Measurements from ENCODE around the gene ANP32D. TPM values are rescaled to one million over a fixed set of nuclear protein-coding genes. Genes with fewer than 3 reads are reported as not detected.

The ANP32D gene
- total RNA-seq, 1 experiment from 2014 or later, result not detected

DNA sequence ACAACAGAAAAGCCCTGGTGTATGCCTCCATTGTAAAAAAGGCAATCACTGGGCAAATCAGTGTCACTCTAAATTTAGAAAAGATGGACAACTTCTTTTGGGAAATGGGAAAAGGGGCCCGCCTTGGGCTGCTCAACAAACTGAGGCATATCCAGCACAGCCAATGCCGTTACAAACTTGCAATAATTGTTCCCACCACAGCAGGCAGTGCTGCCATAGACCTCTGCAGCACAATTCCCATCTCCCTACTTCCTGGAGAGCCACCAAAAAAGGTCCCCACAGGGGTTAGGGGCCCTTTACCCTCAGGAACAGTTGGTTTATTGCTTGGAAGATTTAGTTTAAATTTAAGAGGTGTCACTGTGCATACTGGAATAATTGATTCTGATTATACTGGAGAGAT is 36.6 kb downstream of the ANP32D start:
- H3K27me3 ChIP-seq (ENCODE audit: control insufficient read depth, insufficient read depth, low read length), result peaks cover 7% of the 10 kb centered on the region; the same call in 1 of the 2 replicates
- ATAC-seq (no peak), DNase-seq (ENCODE audit: low read depth, low spot score) (no peak)
- no peaks in the 10 kb centered on the region for H3K36me3 ChIP-seq (ENCODE audit: control insufficient read depth, insufficient read depth, low read length)
- in situ Hi-C loops (cut with HindIII; ENCODE audit: low pct_unique_long_range_greater_than_20kb, low sequenced_read_pairs) (no loop called here), intact Hi-C loops (cut with micrococcal nuclease; ENCODE audit: unreplicated experiment) (no loop called here)
- H3K4me1 ChIP-seq (ENCODE audit: control insufficient read depth, insufficient read depth, low read length), result no peaks in the 10 kb centered on the region
- CTCF ChIA-PET, result no interaction called here
- peaks cover 5% of the 10 kb centered on the region; the same call in 1 of the 2 replicates for H3K9me3 ChIP-seq (ENCODE audit: control insufficient read depth, insufficient read depth, low read depth, low read length)
- BruUV-seq (replicated peaks), result no TSS peak
- H3K27ac ChIP-seq (ENCODE audit: low read length), result no peak overlapping the region
- H3K4me3 ChIP-seq (ENCODE audit: low read depth in 2 of 2, low read length in 2 of 2), result no peak overlapping the region
- POLR2A ChIA-PET, result no interaction called here
- no peak for TF ChIP-seq TCF7L2 (IDR thresholded peaks at IDR 0.05; ENCODE audit: low read depth, low read length)
- TF ChIP-seq POLR2AphosphoS5 (IDR thresholded peaks at IDR 0.05; ENCODE audit: low read depth, low read length), result no peak

DNA sequence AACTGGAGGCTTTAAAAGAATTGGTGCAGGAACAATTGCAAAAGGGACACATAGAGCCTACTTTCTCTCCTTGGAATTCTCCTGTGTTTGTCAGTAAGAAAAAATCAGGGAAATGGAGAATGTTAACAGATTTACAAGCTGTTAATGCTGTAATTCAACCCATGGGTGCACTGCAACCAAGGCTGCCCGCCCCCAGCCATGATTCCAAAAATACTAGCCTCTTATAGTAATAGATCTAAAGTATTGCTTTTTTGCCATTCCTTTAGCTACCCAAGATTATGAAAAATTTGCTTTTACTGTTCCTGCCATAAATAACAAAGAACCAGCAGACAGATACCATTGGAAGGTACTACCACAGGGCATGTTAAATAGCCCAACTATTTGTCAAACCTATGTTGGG is 37.8 kb downstream of the ANP32D start:
- H3K4me1 ChIP-seq (ENCODE audit: control insufficient read depth, insufficient read depth, low read length), result no peaks in the 10 kb centered on the region
- no peak for TF ChIP-seq TCF7L2 (IDR thresholded peaks at IDR 0.05; ENCODE audit: low read depth, low read length)
- TF ChIP-seq, protein P1, sequence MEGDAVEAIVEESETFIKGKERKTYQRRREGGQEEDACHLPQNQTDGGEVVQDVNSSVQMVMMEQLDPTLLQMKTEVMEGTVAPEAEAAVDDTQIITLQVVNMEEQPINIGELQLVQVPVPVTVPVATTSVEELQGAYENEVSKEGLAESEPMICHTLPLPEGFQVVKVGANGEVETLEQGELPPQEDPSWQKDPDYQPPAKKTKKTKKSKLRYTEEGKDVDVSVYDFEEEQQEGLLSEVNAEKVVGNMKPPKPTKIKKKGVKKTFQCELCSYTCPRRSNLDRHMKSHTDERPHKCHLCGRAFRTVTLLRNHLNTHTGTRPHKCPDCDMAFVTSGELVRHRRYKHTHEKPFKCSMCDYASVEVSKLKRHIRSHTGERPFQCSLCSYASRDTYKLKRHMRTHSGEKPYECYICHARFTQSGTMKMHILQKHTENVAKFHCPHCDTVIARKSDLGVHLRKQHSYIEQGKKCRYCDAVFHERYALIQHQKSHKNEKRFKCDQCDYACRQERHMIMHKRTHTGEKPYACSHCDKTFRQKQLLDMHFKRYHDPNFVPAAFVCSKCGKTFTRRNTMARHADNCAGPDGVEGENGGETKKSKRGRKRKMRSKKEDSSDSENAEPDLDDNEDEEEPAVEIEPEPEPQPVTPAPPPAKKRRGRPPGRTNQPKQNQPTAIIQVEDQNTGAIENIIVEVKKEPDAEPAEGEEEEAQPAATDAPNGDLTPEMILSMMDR (IDR thresholded peaks at IDR 0.05), result no peak
- TF ChIP-seq POLR2AphosphoS5 (IDR thresholded peaks at IDR 0.05; ENCODE audit: low read depth, low read length), result no peak
- no peak for TF ChIP-seq REST (IDR thresholded peaks at IDR 0.05; ENCODE audit: insufficient read depth in 1 of 2, low read depth in 2 of 2, low read length in 1 of 2)
- TF ChIP-seq SIN3A (IDR thresholded peaks at IDR 0.05; ENCODE audit: borderline replicate concordance, insufficient read depth, low read depth, low read length), result no peak
- ChIA-PET CTCF (no interaction called here), POLR2A (no interaction called here)
- peaks cover 4% of the 10 kb centered on the region; the same call in 1 of the 2 replicates for H3K27me3 ChIP-seq (ENCODE audit: control insufficient read depth, insufficient read depth, low read length)
- no peaks in the 10 kb centered on the region for H3K36me3 ChIP-seq (ENCODE audit: control insufficient read depth, insufficient read depth, low read length)
- intact Hi-C loops (cut with micrococcal nuclease; ENCODE audit: unreplicated experiment), result no loop called here
- no TSS peak for BruUV-seq (replicated peaks)
- no peak overlapping the region for H3K4me3 ChIP-seq (ENCODE audit: low read depth in 2 of 2, low read length in 2 of 2)
- H3K27ac ChIP-seq (ENCODE audit: low read length), result no peak overlapping the region
- DNase-seq (ENCODE audit: low read depth, low spot score), result no peak
- in situ Hi-C loops (cut with HindIII; ENCODE audit: low pct_unique_long_range_greater_than_20kb, low sequenced_read_pairs), result no loop called here
- no peak for ATAC-seq
- H3K9me3 ChIP-seq (ENCODE audit: control insufficient read depth, insufficient read depth, low read depth, low read length), result peaks cover 5% of the 10 kb centered on the region; the same call in 1 of the 2 replicates

DNA sequence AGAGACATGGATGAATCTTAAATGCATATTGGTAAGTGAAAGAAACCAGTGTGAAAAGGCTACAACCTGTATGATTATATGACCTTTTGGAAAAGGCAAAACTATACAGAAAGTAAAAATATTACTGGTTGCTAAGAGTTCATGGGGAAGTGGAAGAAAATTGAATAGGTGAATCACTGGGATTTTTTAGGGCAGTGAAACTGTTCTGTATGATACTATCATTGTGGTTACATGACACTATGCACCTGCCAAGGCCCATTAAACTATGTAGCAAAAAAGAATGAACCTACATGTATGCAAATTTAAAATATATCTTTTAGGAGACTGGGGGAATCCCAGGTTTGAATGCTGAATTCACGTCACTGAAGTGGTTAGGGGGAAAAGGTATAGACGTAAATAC is 40.5 kb downstream of the ANP32D start:
- TF ChIP-seq SIN3A (IDR thresholded peaks at IDR 0.05; ENCODE audit: borderline replicate concordance, insufficient read depth, low read depth, low read length) (no peak), REST (IDR thresholded peaks at IDR 0.05; ENCODE audit: insufficient read depth in 1 of 2, low read depth in 2 of 2, low read length in 1 of 2) (no peak), TCF7L2 (IDR thresholded peaks at IDR 0.05; ENCODE audit: low read depth, low read length) (no peak), POLR2AphosphoS5 (IDR thresholded peaks at IDR 0.05; ENCODE audit: low read depth, low read length) (no peak)
- TF ChIP-seq, protein P1 (IDR thresholded peaks at IDR 0.05), result no peak

More for the DNA sequence above, 40.5 kb downstream of the ANP32D start:
- ATAC-seq (no peak), DNase-seq (ENCODE audit: low read depth, low spot score) (no peak)
- no peaks in the 10 kb centered on the region for H3K4me1 ChIP-seq (ENCODE audit: control insufficient read depth, insufficient read depth, low read length)
- no peaks in the 10 kb centered on the region for H3K36me3 ChIP-seq (ENCODE audit: control insufficient read depth, insufficient read depth, low read length)
- BruUV-seq (replicated peaks), result no TSS peak
- intact Hi-C loops (cut with micrococcal nuclease; ENCODE audit: unreplicated experiment), result no loop called here
- in situ Hi-C loops (cut with HindIII; ENCODE audit: low pct_unique_long_range_greater_than_20kb, low sequenced_read_pairs), result no loop called here
- peaks cover 5% of the 10 kb centered on the region; the same call in 1 of the 2 replicates for H3K9me3 ChIP-seq (ENCODE audit: control insufficient read depth, insufficient read depth, low read depth, low read length)
- ChIA-PET POLR2A (no interaction called here), CTCF (no interaction called here)
- H3K27ac ChIP-seq (ENCODE audit: low read length), result no peak overlapping the region
- H3K27me3 ChIP-seq (ENCODE audit: control insufficient read depth, insufficient read depth, low read length), result peaks cover 8% of the 10 kb centered on the region; the same call in 1 of the 2 replicates
- H3K4me3 ChIP-seq (ENCODE audit: low read depth in 2 of 2, low read length in 2 of 2), result no peak overlapping the region

All from Panc1 (cell line).